ENCODE results near the gene NOMO2. TPM values are rescaled to one million over a fixed set of nuclear protein-coding genes. Genes with fewer than 3 reads are reported as not detected.

NOMO2 gene
- 144 and 183 TPM in 2 replicates for total RNA-seq (ENCODE audit: low replicate concordance)

GRCh38 chr16:18561727-18562314, at the start of gene NOMO2:
Gene NOMO2 (minus strand): TSS chr16:18562097. CDS start chr16:18562040, 57 bp downstream.

Other genes starting within 250 kb of the NOMO2 start
- not detected in 2 replicates for gene NPIPA8, start 225.4 kb downstream of the NOMO2 start, total RNA-seq (ENCODE audit: low replicate concordance)
- gene RPS15A, start 228.2 kb upstream of the NOMO2 start, total RNA-seq (ENCODE audit: low replicate concordance): 1,973 and 2,588 TPM in 2 replicates
- gene ARL6IP1, start 239.5 kb upstream of the NOMO2 start, total RNA-seq (ENCODE audit: low replicate concordance): 188 and 303 TPM in 2 replicates